ENCODE measurements around the gene ERCC1. TPM values are rescaled to one million over a fixed set of nuclear protein-coding genes. Genes with fewer than 3 reads are reported as not detected.
"Not testable (repeated sequence)": the region's sequence is repeated elsewhere in the genome, so short reads cannot be mapped to it uniquely, and the experiment has no call there.

The ERCC1 gene
- total RNA-seq, 1 donor from 2014 or later, result 117 TPM

DNA sequence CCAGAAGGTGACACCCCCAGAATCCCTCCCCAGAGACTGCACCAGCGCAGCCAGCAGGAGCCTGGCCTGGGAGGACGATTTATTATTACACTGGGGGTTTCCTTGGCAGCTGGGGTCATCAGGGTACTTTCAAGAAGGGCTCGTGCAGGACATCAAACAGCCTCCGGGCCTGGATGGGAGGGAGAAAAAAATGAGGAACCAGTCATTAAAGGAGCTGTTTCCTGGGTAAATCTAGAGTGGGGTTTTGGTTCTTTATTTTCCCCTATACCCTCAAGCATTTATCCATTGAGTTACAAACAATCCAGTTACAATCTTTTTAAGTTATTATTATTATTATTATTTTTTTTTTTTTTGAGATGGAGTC, 14.2 kb downstream of the ERCC1 start:
- no peak for DNase-seq (ENCODE audit: extremely low spot score, unreplicated experiment)
- TF ChIP-seq CTCF (IDR thresholded peaks at IDR 0.05), result no peak
- Mint-ChIP-seq H3K27me3 (ENCODE audit: unreplicated experiment) (no peaks in the 10 kb centered on the region), H3K36me3 (ENCODE audit: unreplicated experiment) (peaks cover 24% of the 10 kb centered on the region), H3K4me1 (ENCODE audit: unreplicated experiment) (peaks cover 24% of the 10 kb centered on the region), H3K4me3 (ENCODE audit: unreplicated experiment) (no peak overlapping the region), H3K9me3 (ENCODE audit: unreplicated experiment) (no peaks in the 10 kb centered on the region), H3K27ac (ENCODE audit: unreplicated experiment) (no peak overlapping the region)

DNA sequence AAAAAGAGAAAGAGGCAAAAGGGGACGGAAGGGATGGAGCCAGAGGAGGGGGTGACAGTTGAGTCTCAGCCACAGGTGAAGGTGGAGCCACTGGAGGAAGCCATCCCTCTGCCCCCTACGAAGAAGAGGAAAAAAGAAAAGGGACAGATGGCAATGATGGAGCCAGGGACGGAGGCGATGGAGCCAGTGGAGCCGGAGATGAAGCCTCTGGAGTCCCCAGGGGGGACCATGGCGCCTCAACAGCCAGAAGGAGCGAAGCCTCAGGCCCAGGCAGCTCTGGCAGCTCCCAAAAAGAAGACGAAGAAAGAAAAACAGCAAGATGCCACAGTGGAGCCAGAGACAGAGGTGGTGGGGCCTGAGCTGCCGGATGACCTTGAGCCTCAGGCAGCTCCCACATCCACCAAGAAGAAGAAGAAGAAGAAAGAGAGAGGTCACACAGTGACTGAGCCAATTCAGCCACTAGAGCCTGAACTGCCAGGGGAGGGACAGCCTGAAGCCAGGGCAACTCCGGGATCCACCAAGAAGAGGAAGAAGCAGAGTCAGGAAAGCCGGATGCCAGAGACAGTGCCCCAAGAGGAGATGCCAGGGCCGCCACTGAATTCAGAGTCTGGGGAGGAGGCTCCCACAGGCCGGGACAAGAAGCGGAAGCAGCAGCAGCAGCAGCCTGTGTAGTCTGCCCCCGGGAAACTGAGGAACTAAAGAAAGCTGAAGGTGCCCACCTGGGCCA, 14.7 kb downstream of the ERCC1 start:
- H3K36me3 Mint-ChIP-seq (ENCODE audit: unreplicated experiment), result peaks cover 18% of the 10 kb centered on the region
- TF ChIP-seq CTCF (IDR thresholded peaks at IDR 0.05), result no peak
- H3K27me3 Mint-ChIP-seq (ENCODE audit: unreplicated experiment), result no peaks in the 10 kb centered on the region
- peaks cover 29% of the 10 kb centered on the region for H3K4me1 Mint-ChIP-seq (ENCODE audit: unreplicated experiment)
- no peaks in the 10 kb centered on the region for H3K9me3 Mint-ChIP-seq (ENCODE audit: unreplicated experiment)
- no peak for DNase-seq (ENCODE audit: extremely low spot score, unreplicated experiment)
- H3K4me3 Mint-ChIP-seq (ENCODE audit: unreplicated experiment), result peak overlapping the region; percentile 14
- peak overlapping the region; percentile 52 for H3K27ac Mint-ChIP-seq (ENCODE audit: unreplicated experiment)

GRCh38 chr19:45408121-45408520, 15.6 kb downstream of the ERCC1 start:
- Mint-ChIP-seq H3K27ac (ENCODE audit: unreplicated experiment) (peak overlapping the region; percentile 52), H3K36me3 (ENCODE audit: unreplicated experiment) (peaks cover 10% of the 10 kb centered on the region)

GRCh38 chr19:45407585-45407984, 16.1 kb downstream of the ERCC1 start:
- DNase-seq (ENCODE audit: extremely low spot score, unreplicated experiment); H3K27ac Mint-ChIP-seq (ENCODE audit: unreplicated experiment); H3K36me3 Mint-ChIP-seq (ENCODE audit: unreplicated experiment); H3K27me3 Mint-ChIP-seq (ENCODE audit: unreplicated experiment); H3K9me3 Mint-ChIP-seq (ENCODE audit: unreplicated experiment): not testable (repeated sequence)
- peak overlapping the region; percentile 42 for H3K4me3 Mint-ChIP-seq (ENCODE audit: unreplicated experiment)
- H3K4me1 Mint-ChIP-seq (ENCODE audit: unreplicated experiment), result peaks cover 43% of the 10 kb centered on the region

More at GRCh38 chr19:45408121-45408520, 15.6 kb downstream of the ERCC1 start:
- Mint-ChIP-seq H3K27me3 (ENCODE audit: unreplicated experiment) (no peaks in the 10 kb centered on the region), H3K4me3 (ENCODE audit: unreplicated experiment) (peak overlapping the region; percentile 51), H3K9me3 (ENCODE audit: unreplicated experiment) (no peaks in the 10 kb centered on the region), H3K4me1 (ENCODE audit: unreplicated experiment) (peaks cover 38% of the 10 kb centered on the region)
- DNase-seq (ENCODE audit: extremely low spot score, unreplicated experiment), result no peak
- TF ChIP-seq CTCF (IDR thresholded peaks at IDR 0.05), result no peak

- H3K4me3 Mint-ChIP-seq (ENCODE audit: unreplicated experiment), result peak overlapping the region; percentile 97
Measured at GRCh38 chr19:45407091-45407375, 16.7 kb downstream of the ERCC1 start.

More at GRCh38 chr19:45407091-45407375, 16.7 kb downstream of the ERCC1 start:
- H3K4me1 Mint-ChIP-seq (ENCODE audit: unreplicated experiment), result peaks cover 47% of the 10 kb centered on the region
- no peaks in the 10 kb centered on the region for H3K27me3 Mint-ChIP-seq (ENCODE audit: unreplicated experiment)
- no peaks in the 10 kb centered on the region for H3K9me3 Mint-ChIP-seq (ENCODE audit: unreplicated experiment)
- TF ChIP-seq CTCF (IDR thresholded peaks at IDR 0.05), result no peak
- no peak for DNase-seq (ENCODE audit: extremely low spot score, unreplicated experiment)
- no peak overlapping the region for H3K27ac Mint-ChIP-seq (ENCODE audit: unreplicated experiment)
- peaks cover 4% of the 10 kb centered on the region for H3K36me3 Mint-ChIP-seq (ENCODE audit: unreplicated experiment)

All from osteocyte (in vitro differentiated cells).